Measurements from ENCODE around the gene PRKACA. TPM values are rescaled to one million over a fixed set of nuclear protein-coding genes. Genes with fewer than 3 reads are reported as not detected.

The PRKACA gene
- total and polyA plus RNA-seq, 10 of the 15 experiments (the other 5 are each of a cell fraction or from before 2014, with no cell fraction given): 0.53 to 68.5 (median 11.2) TPM

GRCh38 chr19:14138576-14139265 is 21.2 kb upstream of the PRKACA start (continued):
- TF ChIP-seq, protein P1, sequence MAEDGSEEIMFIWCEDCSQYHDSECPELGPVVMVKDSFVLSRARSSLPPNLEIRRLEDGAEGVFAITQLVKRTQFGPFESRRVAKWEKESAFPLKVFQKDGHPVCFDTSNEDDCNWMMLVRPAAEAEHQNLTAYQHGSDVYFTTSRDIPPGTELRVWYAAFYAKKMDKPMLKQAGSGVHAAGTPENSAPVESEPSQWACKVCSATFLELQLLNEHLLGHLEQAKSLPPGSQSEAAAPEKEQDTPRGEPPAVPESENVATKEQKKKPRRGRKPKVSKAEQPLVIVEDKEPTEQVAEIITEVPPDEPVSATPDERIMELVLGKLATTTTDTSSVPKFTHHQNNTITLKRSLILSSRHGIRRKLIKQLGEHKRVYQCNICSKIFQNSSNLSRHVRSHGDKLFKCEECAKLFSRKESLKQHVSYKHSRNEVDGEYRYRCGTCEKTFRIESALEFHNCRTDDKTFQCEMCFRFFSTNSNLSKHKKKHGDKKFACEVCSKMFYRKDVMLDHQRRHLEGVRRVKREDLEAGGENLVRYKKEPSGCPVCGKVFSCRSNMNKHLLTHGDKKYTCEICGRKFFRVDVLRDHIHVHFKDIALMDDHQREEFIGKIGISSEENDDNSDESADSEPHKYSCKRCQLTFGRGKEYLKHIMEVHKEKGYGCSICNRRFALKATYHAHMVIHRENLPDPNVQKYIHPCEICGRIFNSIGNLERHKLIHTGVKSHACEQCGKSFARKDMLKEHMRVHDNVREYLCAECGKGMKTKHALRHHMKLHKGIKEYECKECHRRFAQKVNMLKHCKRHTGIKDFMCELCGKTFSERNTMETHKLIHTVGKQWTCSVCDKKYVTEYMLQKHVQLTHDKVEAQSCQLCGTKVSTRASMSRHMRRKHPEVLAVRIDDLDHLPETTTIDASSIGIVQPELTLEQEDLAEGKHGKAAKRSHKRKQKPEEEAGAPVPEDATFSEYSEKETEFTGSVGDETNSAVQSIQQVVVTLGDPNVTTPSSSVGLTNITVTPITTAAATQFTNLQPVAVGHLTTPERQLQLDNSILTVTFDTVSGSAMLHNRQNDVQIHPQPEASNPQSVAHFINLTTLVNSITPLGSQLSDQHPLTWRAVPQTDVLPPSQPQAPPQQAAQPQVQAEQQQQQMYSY (CRISPR knock-in tag; IDR thresholded peaks at IDR 0.05): no peak
- TF ChIP-seq CTCF (IDR thresholded peaks at IDR 0.05 in 2 of 3, conservative IDR thresholded peaks at IDR 0.05 in 1 of 3; ENCODE audit: control insufficient read depth in 2 of 3, extremely low read depth in 1 of 3, insufficient read depth in 1 of 3, low read depth in 3 of 3, low read length in 3 of 3): no peak

Measured in GM12878 (cell line).